DND-41 (cell line): ENCODE results near the gene RFTN1.

Experiments
- ATAC-seq: fragments of 200-7000 bp; cut with Tn5 transposase; 3 replicates; pipeline ENCODE4 v1.9.1; 2021; ENCODE audit warnings: low read depth; ENCODE audit not compliant: insufficient read depth
- DNase-seq: peaks from one replicate; pipeline ENCODE4 v3.0.0-alpha.2; 2020
- H2AFZ ChIP-seq: 2 replicates; pipeline ENCODE4 v1.6.0; 2012; ENCODE audit warnings: low read depth, low read length
- H3K27ac ChIP-seq: 2 replicates; pipeline ENCODE4 v1.5.1; 2012; ENCODE audit warnings: low read length, inconsistent platforms
- H3K27me3 ChIP-seq: fragments of 200-600 bp; sonication (generic); 2 replicates; pipeline ENCODE4 v1.6.0; 2012; ENCODE audit warnings: low read length, mild to moderate bottlenecking, inconsistent platforms; ENCODE audit not compliant: insufficient read depth, poor library complexity
- H3K36me3 ChIP-seq: 2 replicates; pipeline ENCODE4 v1.5.1; 2012; ENCODE audit warnings: low read length, inconsistent platforms; ENCODE audit not compliant: insufficient read depth
- H3K4me1 ChIP-seq: 2 replicates; pipeline ENCODE4 v1.5.1; 2012; ENCODE audit warnings: mild to moderate bottlenecking, low read length; ENCODE audit not compliant: insufficient read depth
- H3K4me2 ChIP-seq: 2 replicates; pipeline ENCODE4 v1.6.0; 2012; ENCODE audit warnings: mild to moderate bottlenecking, moderate library complexity, low read length, inconsistent platforms; ENCODE audit not compliant: insufficient read depth
- H3K4me3 ChIP-seq, 2 experiments: fragments of 200-600 bp in 1 of 2; shearing (Covaris generic) in 1 of 2; 2 replicates each; pipeline ENCODE4 v1.5.1; 2012 to 2016; ENCODE audit warnings: inconsistent platforms in 2 of 2, low read length in 2 of 2, mild to moderate bottlenecking in 2 of 2, low read depth in 1 of 2, moderate library complexity in 1 of 2
- H3K79me2 ChIP-seq: 2 replicates; pipeline ENCODE4 v1.6.0; 2012; ENCODE audit warnings: low read length, inconsistent platforms; ENCODE audit not compliant: insufficient read depth
- H3K9ac ChIP-seq: 2 replicates; pipeline ENCODE4 v1.6.0; 2012; ENCODE audit warnings: low read depth, mild to moderate bottlenecking, inconsistent platforms, low read length, moderate library complexity
- H3K9me3 ChIP-seq: 2 replicates; pipeline ENCODE4 v1.5.1; 2012; ENCODE audit warnings: low read length, moderate library complexity, mild to moderate bottlenecking, inconsistent platforms; ENCODE audit not compliant: insufficient read depth, severe bottlenecking
- H4K20me1 ChIP-seq: 2 replicates; pipeline ENCODE4 v1.6.0; 2012; ENCODE audit warnings: low read length; ENCODE audit not compliant: insufficient read depth
- CTCF ChIP-seq: IDR thresholded peaks from 2 replicates; pipeline ENCODE4 v1.5.1; 2012; ENCODE audit warnings: borderline replicate concordance, low read length, moderate library complexity, mild to moderate bottlenecking; ENCODE audit not compliant: poor library complexity, severe bottlenecking; ENCODE audit errors: extremely low read depth
- EZH2 ChIP-seq: IDR thresholded peaks from 3 replicates; pipeline ENCODE4 v1.6.1; 2012; ENCODE audit warnings: borderline replicate concordance, low read depth, mild to moderate bottlenecking, moderate library complexity, low read length, inconsistent platforms; ENCODE audit not compliant: severe bottlenecking

Gene RFTN1

DNA sequence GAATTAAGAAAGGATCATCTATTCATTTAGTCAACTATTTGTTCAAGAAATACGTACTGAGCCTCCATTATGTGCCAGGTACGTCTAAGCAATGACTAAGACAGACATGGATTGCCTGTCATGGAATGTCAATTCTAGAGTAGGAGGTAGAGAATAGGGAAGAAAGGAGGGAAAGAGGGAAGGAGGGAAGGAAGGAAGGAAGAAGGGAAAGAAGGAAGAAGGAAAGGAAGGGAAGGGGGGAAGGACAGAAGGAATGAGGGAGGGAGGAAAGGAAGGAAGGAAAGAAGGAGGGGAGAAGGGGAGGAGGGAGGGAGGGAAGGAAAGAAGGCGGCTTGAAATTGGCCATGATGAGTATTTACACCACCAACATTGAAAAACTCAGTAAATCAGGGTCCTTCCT is 39.3 kb upstream of the RFTN1 start:
- H2AFZ ChIP-seq: no peak overlapping the region
- no peak overlapping the region for H3K4me3 ChIP-seq
- ATAC-seq (no peak), DNase-seq (no peak)
- no peak overlapping the region for H3K27ac ChIP-seq
- no peak overlapping the region for H3K4me2 ChIP-seq
- TF ChIP-seq EZH2: no peak
- no peak for TF ChIP-seq CTCF
- no peaks in the 10 kb centered on the region for H3K79me2 ChIP-seq
- H3K36me3 ChIP-seq: no peaks in the 10 kb centered on the region
- no peaks in the 10 kb centered on the region for H3K27me3 ChIP-seq
- no peaks in the 10 kb centered on the region for H3K9me3 ChIP-seq
- no peak overlapping the region for H3K9ac ChIP-seq
- peaks cover 14% of the 10 kb centered on the region for H3K4me1 ChIP-seq
- H4K20me1 ChIP-seq: no peaks in the 10 kb centered on the region

DNA sequence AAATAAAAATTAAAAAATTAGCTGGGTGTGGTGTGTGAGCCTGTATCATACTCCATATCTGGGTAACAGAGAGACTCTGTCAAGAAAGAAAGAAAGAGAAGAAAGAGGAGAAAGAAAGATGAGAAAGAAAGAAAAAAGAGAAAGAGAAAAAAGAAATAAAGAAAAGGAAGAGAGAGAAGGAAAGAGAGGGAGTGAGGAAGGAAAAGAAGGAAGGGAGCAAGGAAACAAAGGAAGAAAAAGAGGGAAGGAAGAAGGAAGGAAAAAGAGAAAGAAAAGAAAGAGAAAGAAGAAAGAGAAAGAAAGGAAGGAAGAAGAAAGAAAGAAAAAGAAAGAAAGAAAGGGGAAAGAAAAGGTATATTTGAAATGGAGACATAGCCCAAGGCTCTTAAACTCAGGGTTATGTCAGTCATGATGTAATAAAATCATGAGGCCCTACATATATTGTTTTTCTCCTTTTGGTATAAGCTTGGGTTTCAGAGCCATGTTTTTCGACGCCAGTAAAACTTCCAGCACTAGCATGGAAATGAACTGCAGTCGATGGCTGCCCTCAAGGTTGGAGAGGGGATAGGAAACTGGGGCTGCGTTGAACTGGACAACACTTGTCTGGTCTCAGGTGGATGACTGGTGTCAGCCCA is 38.0 kb upstream of the RFTN1 start:
- H3K4me1 ChIP-seq: peaks cover 14% of the 10 kb centered on the region
- peak overlapping the region; percentile 37; the same call in 1 of the 2 replicates for H3K9ac ChIP-seq
- H3K36me3 ChIP-seq: no peaks in the 10 kb centered on the region
- no peak overlapping the region for H3K4me2 ChIP-seq
- H4K20me1 ChIP-seq: no peaks in the 10 kb centered on the region
- no peak overlapping the region for H3K4me3 ChIP-seq
- peak overlapping the region; percentile 82; the same call in 1 of the 2 replicates for H3K27ac ChIP-seq
- H3K79me2 ChIP-seq: no peaks in the 10 kb centered on the region
- H3K27me3 ChIP-seq: no peaks in the 10 kb centered on the region
- TF ChIP-seq CTCF: no peak
- TF ChIP-seq EZH2: no peak
- ATAC-seq: peak; percentile 17; the same call in 2 of the 3 replicates
- peak overlapping the region; percentile 84 for H2AFZ ChIP-seq
- H3K9me3 ChIP-seq: no peaks in the 10 kb centered on the region
- DNase-seq: no peak

DNA sequence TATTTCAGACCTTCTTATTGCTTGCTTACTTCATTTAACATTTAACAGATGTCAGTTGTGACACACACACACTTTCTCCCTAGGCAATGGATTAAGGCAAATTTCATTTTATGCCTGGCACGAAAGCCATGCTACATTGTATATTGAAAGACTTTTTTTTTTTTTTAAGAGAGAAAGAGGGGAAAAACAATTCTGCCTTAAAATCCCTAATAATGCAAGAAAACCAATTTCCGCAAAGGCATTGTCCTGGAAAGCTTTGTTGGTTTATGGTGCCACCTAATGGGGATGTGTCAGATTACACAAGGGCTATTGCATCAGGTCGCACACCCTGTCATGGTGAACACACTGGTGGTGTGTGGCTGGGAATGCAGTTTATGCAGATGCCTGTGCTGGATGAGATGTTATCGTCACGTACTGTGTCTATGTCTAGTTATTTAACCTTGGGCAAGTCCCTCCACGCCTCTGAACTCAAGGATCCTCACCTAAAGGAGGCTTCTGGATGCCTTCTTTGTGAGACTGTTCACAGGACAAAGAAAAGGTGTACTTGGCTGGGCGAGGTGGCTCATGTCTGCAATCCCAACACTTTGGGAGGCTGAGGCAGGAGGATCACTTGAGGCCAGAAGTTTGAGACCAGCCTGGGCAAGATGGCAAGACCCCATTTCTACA is 37.3 kb upstream of the RFTN1 start:
- H3K9me3 ChIP-seq: no peaks in the 10 kb centered on the region
- H3K9ac ChIP-seq: peak overlapping the region; percentile 37
- peak overlapping the region; percentile 82 for H3K27ac ChIP-seq
- H2AFZ ChIP-seq: peak overlapping the region; percentile 84
- H3K27me3 ChIP-seq: no peaks in the 10 kb centered on the region
- H3K4me1 ChIP-seq: peaks cover 14% of the 10 kb centered on the region
- peak overlapping the region; percentile 33 for H3K4me2 ChIP-seq
- H4K20me1 ChIP-seq: no peaks in the 10 kb centered on the region
- TF ChIP-seq EZH2 (no peak), CTCF (peak; percentile 97)
- H3K36me3 ChIP-seq: no peaks in the 10 kb centered on the region
- H3K79me2 ChIP-seq: no peaks in the 10 kb centered on the region
- ATAC-seq (peak; percentile 97), DNase-seq (peak; percentile 88)
- no peak overlapping the region for H3K4me3 ChIP-seq
